Cardiac septum (tissue), 1 donor: Measurements from ENCODE around the gene NACA. TPM values are rescaled to one million over a fixed set of nuclear protein-coding genes. Genes with fewer than 3 reads are reported as not detected.
"Not testable (repeated sequence)": the region's sequence is repeated elsewhere in the genome, so short reads cannot be mapped to it uniquely, and the experiment has no call there.

Experiments used
- DNase-seq: peaks from one replicate; pipeline ENCODE4 v3.0.0-alpha.2; 2020; ENCODE audit warnings: low spot score
- intact Hi-C: fragments of 100-400 bp; cut with DNase I; formaldehyde crosslinking; loops from one replicate; pipeline ENCODE4 v1.14.0; 2022
- long read RNA-seq: library from polyadenylated mRNA; unstranded; transcript quantifications from one replicate; pipeline ENCODE4 v2.0.0, GENCODE V29; 2021
- total RNA-seq: library from RNA; stranded (reverse); fragmentation: NEBNext Ultra II Directional; extraction: Animal tissue kit (Norgen Biotek cat#: 25700); gene quantifications from one replicate; pipeline ENCODE4 v1.2.1, GENCODE V29; 2021
- donor health status: DM: no; HTN: no; CAD: no.

Gene NACA
- 441 TPM for total RNA-seq
- long read RNA-seq, transcript NACA-201 (8 exons, 2,690 nt), result major isoform, 131 of 330 reads
- long read RNA-seq, transcript NACA-202 (8 exons, 1,059 nt), result minor isoform, 20 of 330 reads
- long read RNA-seq, transcript NACA-204 (8 exons, 802 nt), result minor isoform, 8 of 330 reads
- long read RNA-seq, partial matches to known transcripts, result 164 of 330 reads
- long read RNA-seq, other reads (novel, unspliced or antisense), result 7 of 330 reads

- peak; percentile 100 for DNase-seq
- intact Hi-C loops, result loop anchor here (1.0 to 2.0 kb wide), 2 partner anchors 37 to 88 kb away; partner anchors contain the start of gene PTGES3
Observed at GRCh38 chr12:56724972-56725722, at the start of gene NACA. Gene NACA (minus strand): TSS chr12:56725299. CDS start chr12:56724521, 778 bp downstream.

GRCh38 chr12:56773113-56773512, 48.0 kb upstream of the NACA start:
- no peak for DNase-seq
- intact Hi-C loops, result no loop called here

- DNase-seq, result no peak
- intact Hi-C loops, result no loop called here
Observed at GRCh38 chr12:56772625-56773024, 47.5 kb upstream of the NACA start.

- intact Hi-C loops, result no loop called here
- no peak for DNase-seq
Observed at GRCh38 chr12:56769868-56770267, 44.8 kb upstream of the NACA start.

GRCh38 chr12:56768424-56768823, 43.3 kb upstream of the NACA start:
- DNase-seq, result no peak
- intact Hi-C loops, result no loop called here

- no peak for DNase-seq
- intact Hi-C loops, result no loop called here
Observed at GRCh38 chr12:56766535-56766934, 41.4 kb upstream of the NACA start.

- DNase-seq, result no peak
- intact Hi-C loops, result loop anchor here (2.0 kb wide), 1 partner anchor 223 kb away; no protein-coding TSS in a partner anchor
Observed at GRCh38 chr12:56763753-56764657, 38.9 kb upstream of the NACA start.

- no peak for DNase-seq
- intact Hi-C loops, result loop anchor here (2.0 kb wide), 1 partner anchor 225 kb away; no protein-coding TSS in a partner anchor
Observed at GRCh38 chr12:56761812-56762211, 36.7 kb upstream of the NACA start.

- intact Hi-C loops, result no loop called here
- DNase-seq, result no peak
Observed at GRCh38 chr12:56760460-56760859, 35.4 kb upstream of the NACA start.

GRCh38 chr12:56759263-56759908, 34.3 kb upstream of the NACA start:
- DNase-seq, result no peak
- intact Hi-C loops, result loop anchor here (5.0 kb wide), 2 partner anchors 248 to 303 kb away; partner anchors contain the start of gene ZBTB39

GRCh38 chr12:56758728-56759262, 33.7 kb upstream of the NACA start:
- intact Hi-C loops, result loop anchor here (5.0 kb wide), 2 partner anchors 249 to 304 kb away; partner anchors contain the start of gene ZBTB39
- DNase-seq, result no peak

GRCh38 chr12:56757971-56758370, 32.9 kb upstream of the NACA start:
- intact Hi-C loops, result loop anchor here (5.0 kb wide), 2 partner anchors 249 to 304 kb away; partner anchors contain the start of gene ZBTB39
- DNase-seq, result not testable (repeated sequence)

- no peak for DNase-seq
- intact Hi-C loops, result no loop called here
Observed at GRCh38 chr12:56753566-56753965, 28.5 kb upstream of the NACA start.

- intact Hi-C loops, result no loop called here
- peak; percentile 89 for DNase-seq
Observed at GRCh38 chr12:56751712-56752598, 26.9 kb upstream of the NACA start, which contains the start of gene PRIM1. Gene PRIM1 (minus strand): TSS chr12:56752323. CDS start chr12:56752298, 25 bp downstream.

- DNase-seq, intact Hi-C loops: not testable (repeated sequence)
Observed at GRCh38 chr12:56750596-56750995, 25.5 kb upstream of the NACA start.

- intact Hi-C loops, result no loop called here
- no peak for DNase-seq
Observed at GRCh38 chr12:56749853-56750252, 24.8 kb upstream of the NACA start.

- no peak for DNase-seq
- intact Hi-C loops, result no loop called here
Observed at GRCh38 chr12:56749359-56749758, 24.3 kb upstream of the NACA start.
